Endothelial cell of umbilical vein (primary cell): Measurements from ENCODE around the gene CHMP1B.

ENCODE experiments used
- CTCF ChIP-seq, 2 donors: IDR thresholded peaks; 1 replicate in 1 of 2; 2 replicates in 1 of 2; pipeline ENCODE4 v1.5.1; 2011; ENCODE audit warnings: low read length in 2 of 2, mild to moderate bottlenecking in 2 of 2, moderate library complexity in 2 of 2, control low read depth in 1 of 2, inconsistent platforms in 1 of 2, low read depth in 1 of 2; ENCODE audit not compliant: insufficient read depth in 1 of 2; ENCODE audit errors: extremely low read depth in 1 of 2
- EZH2 ChIP-seq: IDR thresholded peaks from 2 replicates; pipeline ENCODE4 v1.6.1; 2012; ENCODE audit warnings: borderline replicate concordance, low read depth, mild to moderate bottlenecking, moderate library complexity, low read length, inconsistent platforms; ENCODE audit not compliant: severe bottlenecking
- FOS ChIP-seq: IDR thresholded peaks from 2 replicates; pipeline ENCODE4 v1.6.1; 2011; ENCODE audit warnings: mild to moderate bottlenecking, low read length, moderate library complexity, borderline replicate concordance; ENCODE audit not compliant: insufficient read depth
- GATA2 ChIP-seq: IDR thresholded peaks from 2 replicates; pipeline ENCODE4 v1.7.0; 2011; ENCODE audit warnings: low read depth, mild to moderate bottlenecking, moderate library complexity, mixed read lengths, low read length; ENCODE audit not compliant: insufficient read length, insufficient read depth
- JUN ChIP-seq: IDR thresholded peaks from 2 replicates; pipeline ENCODE4 v1.6.1; 2011; ENCODE audit warnings: borderline replicate concordance, low read depth; ENCODE audit not compliant: insufficient read length, insufficient read depth
- MAX ChIP-seq: IDR thresholded peaks from 2 replicates; pipeline ENCODE4 v1.6.1; 2011; ENCODE audit not compliant: insufficient read depth, insufficient read length
- MYC ChIP-seq: IDR thresholded peaks from one replicate; pipeline ENCODE4 v1.6.1; 2011; ENCODE audit warnings: mild to moderate bottlenecking, low read depth, low read length
- POLR2A ChIP-seq: IDR thresholded peaks from 2 replicates; pipeline ENCODE4 v1.6.1; 2012; ENCODE audit warnings: low read depth, mild to moderate bottlenecking, control low read depth, low read length
- POLR2AphosphoS5 ChIP-seq: IDR thresholded peaks from 2 replicates; pipeline ENCODE4 v1.6.1; 2012; ENCODE audit warnings: low read depth, mild to moderate bottlenecking, control low read depth, low read length, moderate library complexity; ENCODE audit not compliant: insufficient read depth

GRCh38 chr18:11883153-11883552 lies 31.9 kb downstream of the CHMP1B start:
- no peak for TF ChIP-seq CTCF (IDR thresholded peaks at IDR 0.05; ENCODE audit: extremely low read depth in 1 of 2, insufficient read depth in 1 of 2, low read depth in 1 of 2, low read length in 2 of 2)
- no peak for TF ChIP-seq MAX
- no peak for TF ChIP-seq POLR2A
- TF ChIP-seq EZH2, result no peak
- TF ChIP-seq POLR2AphosphoS5, result no peak
- no peak for TF ChIP-seq MYC
- no peak for TF ChIP-seq JUN
- peak; percentile 14 for TF ChIP-seq FOS
- no peak for TF ChIP-seq GATA2
